ENCODE measurements around the gene ISYNA1.

Gene ISYNA1

GRCh38 chr19:18385675-18386542 is 52.0 kb downstream of the ISYNA1 start, which contains the start of gene GDF15:
Gene GDF15 (plus strand): TSS chr19:18386158. CDS start chr19:18386190, 32 bp downstream.
- DNase-seq (ENCODE audit: extremely low read depth, low read depth): no peak
- H3K4me3 ChIP-seq (replicated peaks; ENCODE audit: low read depth, low read length): peak within 1 kb of the TSS; percentile 85
- TF ChIP-seq CTCF (IDR thresholded peaks at IDR 0.05; ENCODE audit: low read depth, low read length, missing control alignments): peak; percentile 80

- DNase-seq (ENCODE audit: extremely low read depth, low read depth): no peak
- no peak for TF ChIP-seq CTCF (IDR thresholded peaks at IDR 0.05; ENCODE audit: low read depth, low read length, missing control alignments)
- no peak overlapping the region for H3K4me3 ChIP-seq (replicated peaks; ENCODE audit: low read depth, low read length)
These were observed 52.6 kb downstream of the ISYNA1 start for GRCh38 chr19:18385359-18385674.

- DNase-seq (ENCODE audit: extremely low read depth, low read depth): no peak
- no peak for TF ChIP-seq CTCF (IDR thresholded peaks at IDR 0.05; ENCODE audit: low read depth, low read length, missing control alignments)
- H3K4me3 ChIP-seq (replicated peaks; ENCODE audit: low read depth, low read length): no peak overlapping the region
These were observed 53.2 kb downstream of the ISYNA1 start for GRCh38 chr19:18384775-18385174.

Data from HFF-Myc (cell line).